ENCODE data around the gene SSH2.

Gene SSH2

GRCh38 chr17:29611351-29612093, 318.5 kb downstream of the SSH2 start:
- H3K9me3 ChIP-seq (ENCODE audit: control insufficient read depth, insufficient read depth, low read depth, low read length): no peaks in the 10 kb centered on the region
- peaks cover 0 to 45% of the 10 kb centered on the region in 2 experiments; a peak in 1 of 3 replicates for H3K36me3 ChIP-seq (ENCODE audit: control insufficient read depth in 2 of 2, insufficient read depth in 1 of 2, low read length in 2 of 2)
- H3K4me3 ChIP-seq (ENCODE audit: low read depth, low read length): no peak overlapping the region
- H3K4me1 ChIP-seq (ENCODE audit: control insufficient read depth, insufficient read depth, low read length): no peaks in the 10 kb centered on the region
- TF ChIP-seq KLF10 (tag by site-specific recombination; IDR thresholded peaks at IDR 0.05) (no peak), ZNF76 (tag by site-specific recombination; IDR thresholded peaks at IDR 0.05; ENCODE audit: borderline replicate concordance, low read depth) (no peak), REST (tag by site-specific recombination; IDR thresholded peaks at IDR 0.05) (no peak), ZNF10 (tag by site-specific recombination; IDR thresholded peaks at IDR 0.05) (no peak), ZNF621 (tag by site-specific recombination; IDR thresholded peaks at IDR 0.05) (no peak)
- no peak overlapping the region for H3K27ac ChIP-seq (ENCODE audit: extremely low read depth, low read depth, low read length)
- POLR2A ChIA-PET: no interaction called here
- CTCF ChIA-PET: interaction anchor here (0.5 kb wide), 1 partner anchor 251 kb away, joined by 3 read pairs; no protein-coding TSS in a partner anchor

GRCh38 chr17:29610395-29610794, 319.6 kb downstream of the SSH2 start:
- Histone ChIP-seq H3K36me3 (ENCODE audit: control insufficient read depth in 2 of 2, insufficient read depth in 1 of 2, low read length in 2 of 2) (peaks cover 0 to 45% of the 10 kb centered on the region in 2 experiments; a peak in 1 of 3 replicates), H3K4me1 (ENCODE audit: control insufficient read depth, insufficient read depth, low read length) (no peaks in the 10 kb centered on the region), H3K27ac (ENCODE audit: extremely low read depth, low read depth, low read length) (no peak overlapping the region), H3K9me3 (ENCODE audit: control insufficient read depth, insufficient read depth, low read depth, low read length) (no peaks in the 10 kb centered on the region), H3K4me3 (ENCODE audit: low read depth, low read length) (no peak overlapping the region)
- no peak for TF ChIP-seq HIC1 (tag by site-specific recombination; IDR thresholded peaks at IDR 0.05)
- 0 out of 2 replicates have a peak, but pooled peaks have one; percentile 37 for TF ChIP-seq ZNF24 (tag by site-specific recombination; IDR thresholded peaks at IDR 0.05)
- ChIA-PET CTCF (no interaction called here), POLR2A (no interaction called here)

GRCh38 chr17:29608986-29609385, 321.0 kb downstream of the SSH2 start:
- Histone ChIP-seq H3K4me3 (ENCODE audit: low read depth, low read length) (no peak overlapping the region), H3K4me1 (ENCODE audit: control insufficient read depth, insufficient read depth, low read length) (no peaks in the 10 kb centered on the region), H3K36me3 (ENCODE audit: control insufficient read depth in 2 of 2, insufficient read depth in 1 of 2, low read length in 2 of 2) (peaks cover 0 to 35% of the 10 kb centered on the region in 2 experiments; a peak in 1 of 3 replicates), H3K27ac (ENCODE audit: extremely low read depth, low read depth, low read length) (no peak overlapping the region), H3K9me3 (ENCODE audit: control insufficient read depth, insufficient read depth, low read depth, low read length) (no peaks in the 10 kb centered on the region)
- CTCF ChIA-PET: interaction anchor here (2.0 kb wide), 1 partner anchor 17 kb away, joined by 10 read pairs; the partner anchor contains the start of gene ANKRD13B
- POLR2A ChIA-PET: no interaction called here
- TF ChIP-seq GLIS1 (tag by site-specific recombination; IDR thresholded peaks at IDR 0.05) (no peak), ZNF521 (tag by site-specific recombination; IDR thresholded peaks at IDR 0.05) (no peak), ZNF792 (tag by site-specific recombination; IDR thresholded peaks at IDR 0.05) (no peak)

GRCh38 chr17:29607557-29608195, 322.4 kb downstream of the SSH2 start:
- CTCF ChIA-PET: interaction anchor here (2.0 kb wide), 1 partner anchor 16 kb away, joined by 10 read pairs; the partner anchor contains the start of gene ANKRD13B
- no peak for TF ChIP-seq ZNF211 (tag by site-specific recombination; IDR thresholded peaks at IDR 0.05; ENCODE audit: low read depth)
- TF ChIP-seq SALL2 (tag by site-specific recombination; IDR thresholded peaks at IDR 0.05; ENCODE audit: borderline replicate concordance): no peak
- TF ChIP-seq FEZF1 (tag by site-specific recombination; IDR thresholded peaks at IDR 0.05): no peak
- TF ChIP-seq ZNF248 (tag by site-specific recombination; IDR thresholded peaks at IDR 0.05): no peak
- no peak for TF ChIP-seq ZNF16 (tag by site-specific recombination; IDR thresholded peaks at IDR 0.05; ENCODE audit: low read depth)
- no peak for TF ChIP-seq ZIC2 (tag by site-specific recombination; IDR thresholded peaks at IDR 0.05)
- TF ChIP-seq ZNF596 (tag by site-specific recombination; IDR thresholded peaks at IDR 0.05): no peak
- TF ChIP-seq SP7 (tag by site-specific recombination; IDR thresholded peaks at IDR 0.05): no peak
- TF ChIP-seq ZNF830 (tag by site-specific recombination; IDR thresholded peaks at IDR 0.05; ENCODE audit: low read depth): no peak
- TF ChIP-seq AEBP2 (tag by site-specific recombination; IDR thresholded peaks at IDR 0.05; ENCODE audit: borderline replicate concordance): no peak

More at GRCh38 chr17:29607557-29608195, 322.4 kb downstream of the SSH2 start:
- Histone ChIP-seq H3K9me3 (ENCODE audit: control insufficient read depth, insufficient read depth, low read depth, low read length) (no peaks in the 10 kb centered on the region), H3K27ac (ENCODE audit: extremely low read depth, low read depth, low read length) (no peak overlapping the region), H3K4me3 (ENCODE audit: low read depth, low read length) (no peak overlapping the region), H3K36me3 (ENCODE audit: control insufficient read depth in 2 of 2, insufficient read depth in 1 of 2, low read length in 2 of 2) (peaks cover 0 to 24% of the 10 kb centered on the region in 2 experiments; a peak in 2 of 3 replicates), H3K4me1 (ENCODE audit: control insufficient read depth, insufficient read depth, low read length) (no peaks in the 10 kb centered on the region)
- POLR2A ChIA-PET: no interaction called here

Data from HEK293 (cell line).